Measurements from ENCODE around the gene CAPN10.

GRCh38 chr2:240563951-240564560, 22.5 kb upstream of the CAPN10 start:
- TF ChIP-seq CTCF (optimal IDR thresholded peaks at IDR 0.05 in 1 of 3, IDR thresholded peaks at IDR 0.05 in 1 of 3, conservative IDR thresholded peaks at IDR 0.05 in 1 of 3; ENCODE audit: extremely low read depth in 1 of 3, insufficient read depth in 2 of 3, low read length in 3 of 3) = no peak
- TF ChIP-seq EZH2 (IDR thresholded peaks at IDR 0.05; ENCODE audit: low read length) = no peak

Data from keratinocyte (primary cell).